Heart right ventricle (tissue), 16 donors: ENCODE results near the gene SLC22A3. TPM values are rescaled to one million over a fixed set of nuclear protein-coding genes. Genes with fewer than 3 reads are reported as not detected.
A peak's percentile ranks its signal among the peaks of the same experiment; 100 is the strongest.

ENCODE experiments used
- ATAC-seq, 8 donors: fragments of 200-7000 bp; cut with Tn5 transposase; one replicate each; pipeline ENCODE4 v1.9.1; 2020; ENCODE audit warnings: mild to moderate bottlenecking in 8 of 8, moderate library complexity in 8 of 8, moderate number of reproducible peaks in 1 of 8
- DNase-seq, 2 donors: peaks; one replicate each; pipeline ENCODE4 v3.0.0-alpha.2; 2020
- H3K27ac ChIP-seq, 10 donors: fragments of 200-600 bp; sonication (generic) in 2 of 10; one replicate each; pipeline versions ENCODE4 v1.5.0 to v1.8.0; 2020 to 2022; ENCODE audit warnings: mild to moderate bottlenecking in 3 of 10
- H3K27me3 ChIP-seq, 7 donors: fragments of 200-600 bp; one replicate each; pipeline ENCODE4 v1.8.0; 2021 to 2022; ENCODE audit warnings: mild to moderate bottlenecking in 2 of 7
- H3K36me3 ChIP-seq, 9 donors: fragments of 200-600 bp; sonication (generic) in 1 of 9; one replicate each; pipeline versions ENCODE4 v1.5.0 to v1.8.0; 2020 to 2022; ENCODE audit warnings: mild to moderate bottlenecking in 2 of 9
- H3K4me1 ChIP-seq, 9 donors: fragments of 200-600 bp; sonication (generic) in 1 of 9; one replicate each; pipeline versions ENCODE4 v1.5.0 to v1.8.0; 2020 to 2022; ENCODE audit warnings: mild to moderate bottlenecking in 4 of 9
- H3K4me3 ChIP-seq, 10 donors: fragments of 200-600 bp; sonication (generic) in 2 of 10; one replicate each; pipeline versions ENCODE4 v1.5.0 to v1.8.0; 2020 to 2022; ENCODE audit warnings: mild to moderate bottlenecking in 7 of 10, moderate library complexity in 2 of 10
- H3K9me3 ChIP-seq, 11 donors: fragments of 200-600 bp in 10 of 11; sonication (generic) in 2 of 11; one replicate each; pipeline versions ENCODE4 v1.5.0 to v1.8.0; 2013 to 2022; ENCODE audit warnings: mild to moderate bottlenecking in 2 of 11, control low read depth in 1 of 11, moderate library complexity in 1 of 11
- WGBS, 2 donors: extraction: QIAGEN DNeasy Blood & Tissue Kit; methylation state at CpG; one replicate each; pipeline ENCODE4 v1.1.7; 2013; ENCODE audit warnings: inconsistent platforms in 1 of 2; 5-methylcytosine and 5-hydroxymethylcytosine counted together
- intact Hi-C, 10 donors: fragments of 100-400 bp; cut with DNase I; formaldehyde crosslinking; loops; one replicate each; pipeline versions ENCODE4 v1.11.1 to v1.14.2; 2022
- polyA plus RNA-seq, 2 donors: library from polyadenylated mRNA; stranded (reverse); fragments of 200-250 nt; gene quantifications; one replicate each; pipeline ENCODE4 v1.2.3, GENCODE V29; 2013
- total RNA-seq, 10 donors: library from RNA; stranded (reverse); fragmentation: NEBNext Ultra II Directional in 3 of 10; extraction: Animal tissue kit (Norgen Biotek cat#: 25700) in 3 of 10; gene quantifications; one replicate each; pipeline versions ENCODE4 v1.2.1 to v1.2.4, GENCODE V29; 2021 to 2023
- TF ChIP-seq, protein P1 (sequence below), 9 donors: fragments of 200-600 bp; sonication (generic) in 2 of 9; IDR thresholded peaks; one replicate each; pipeline versions ENCODE4 v1.5.0 to v1.8.0; 2021 to 2022; ENCODE audit warnings: antibody characterized with exemption in 9 of 9, mild to moderate bottlenecking in 5 of 9, moderate library complexity in 1 of 9
- donor health status: Arrhythmogenic right ventricular cardiomyopathy.
- donor health status: ischemic (EF 13 %, LVEDD 7.1; RV severe dilation, severe dysfunction).
- donor health status: healthy with polysubstance abuse.
- donor health status: DM: no; HTN: yes; CAD: no.
- donor health status: DM: no; HTN: no; CAD: no.
- donor health status: ischemic (EF 25% LVEDD 6.9; RV normal size, moderate dysfunction).
- donor health status: ischemic (EF 25% LVEDD 5.7; RV mildly dilated, moderate dysfunction).
- donor health status: healthy.
- donor health status: DM: yes; HTN: yes; CAD: no.
- donor health status: Ischemic cardiomyopathy.
- donor health status: ischemic (EF 35%, LVEDD 5.7; RV mildly dilated, moderate dysfunction).
- donor health status: nonischemic (EF 11% LVEDD 7.7; RV severe dilation, severe dysfunction).
- donor health status: DM: yes; HTN: yes; CAD: no.
- donor health status: PGD.
- donor health status: ischemic (EF 29% LVEDD 5.4; RV normal size, mild dysfunction).
- donor health status: nonischemic (EF 23%, LVEDD 6.1; RV moderate dilation, normal function).

SLC22A3 gene
- total and polyA plus RNA-seq, 12 donors, result 0.26 to 2.0 (median 0.71) TPM

DNA sequence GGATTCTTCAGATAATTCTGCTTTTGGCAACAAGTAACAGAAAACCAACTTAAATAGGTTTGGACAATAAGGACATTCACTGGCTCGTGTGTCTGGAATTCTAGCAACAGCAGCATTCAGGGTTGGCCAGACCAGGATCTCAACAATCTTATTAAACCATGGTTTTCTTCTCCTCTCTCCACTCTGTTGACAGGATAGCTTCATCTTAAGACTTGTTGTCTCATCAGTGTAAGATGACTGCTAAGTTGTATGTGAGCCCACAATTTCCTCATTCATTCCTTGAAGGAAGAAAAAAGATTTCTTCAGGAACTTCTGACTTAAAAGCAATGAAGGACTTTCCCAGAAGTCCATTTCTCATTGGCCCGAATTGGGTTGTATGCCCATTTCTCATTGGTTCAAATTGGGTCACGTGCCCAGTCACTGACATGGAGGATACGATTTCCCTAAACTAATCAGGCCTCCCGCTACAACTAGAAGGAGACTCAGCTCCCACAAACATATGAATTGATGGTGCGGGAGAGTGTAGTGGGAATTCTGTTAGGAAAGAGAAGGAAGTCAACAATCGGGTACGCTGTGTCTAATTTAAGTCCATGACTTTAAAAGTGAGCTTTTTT is 83.7 kb downstream of the SLC22A3 start:
- TF ChIP-seq, protein P1, sequence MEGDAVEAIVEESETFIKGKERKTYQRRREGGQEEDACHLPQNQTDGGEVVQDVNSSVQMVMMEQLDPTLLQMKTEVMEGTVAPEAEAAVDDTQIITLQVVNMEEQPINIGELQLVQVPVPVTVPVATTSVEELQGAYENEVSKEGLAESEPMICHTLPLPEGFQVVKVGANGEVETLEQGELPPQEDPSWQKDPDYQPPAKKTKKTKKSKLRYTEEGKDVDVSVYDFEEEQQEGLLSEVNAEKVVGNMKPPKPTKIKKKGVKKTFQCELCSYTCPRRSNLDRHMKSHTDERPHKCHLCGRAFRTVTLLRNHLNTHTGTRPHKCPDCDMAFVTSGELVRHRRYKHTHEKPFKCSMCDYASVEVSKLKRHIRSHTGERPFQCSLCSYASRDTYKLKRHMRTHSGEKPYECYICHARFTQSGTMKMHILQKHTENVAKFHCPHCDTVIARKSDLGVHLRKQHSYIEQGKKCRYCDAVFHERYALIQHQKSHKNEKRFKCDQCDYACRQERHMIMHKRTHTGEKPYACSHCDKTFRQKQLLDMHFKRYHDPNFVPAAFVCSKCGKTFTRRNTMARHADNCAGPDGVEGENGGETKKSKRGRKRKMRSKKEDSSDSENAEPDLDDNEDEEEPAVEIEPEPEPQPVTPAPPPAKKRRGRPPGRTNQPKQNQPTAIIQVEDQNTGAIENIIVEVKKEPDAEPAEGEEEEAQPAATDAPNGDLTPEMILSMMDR (IDR thresholded peaks at IDR 0.05), result no peak
- Histone ChIP-seq H3K9me3 (no peaks in the 10 kb centered on the region), H3K36me3 (no peaks in the 10 kb centered on the region), H3K27me3 (peaks cover 0 to 17% (median 0%) of the 10 kb centered on the region in 7 donors), H3K4me3 (no peak overlapping the region), H3K4me1 (peaks cover 0 to 48% (median 33%) of the 10 kb centered on the region in 9 donors), H3K27ac (peak overlapping the region in 8 of 10 donors; percentile 2 to 75 (median 63))
- WGBS, 2 donors, result 72 to 79% methylated on average over 8 of the region's 8 CpGs
- ATAC-seq (peak in 1 of 8 donors; percentile 26), DNase-seq (no peak)
- intact Hi-C loops, result loop anchor here in 1 of 10 donors (10.0 kb wide), 1 partner anchor 207 kb away; no protein-coding TSS in a partner anchor

DNA sequence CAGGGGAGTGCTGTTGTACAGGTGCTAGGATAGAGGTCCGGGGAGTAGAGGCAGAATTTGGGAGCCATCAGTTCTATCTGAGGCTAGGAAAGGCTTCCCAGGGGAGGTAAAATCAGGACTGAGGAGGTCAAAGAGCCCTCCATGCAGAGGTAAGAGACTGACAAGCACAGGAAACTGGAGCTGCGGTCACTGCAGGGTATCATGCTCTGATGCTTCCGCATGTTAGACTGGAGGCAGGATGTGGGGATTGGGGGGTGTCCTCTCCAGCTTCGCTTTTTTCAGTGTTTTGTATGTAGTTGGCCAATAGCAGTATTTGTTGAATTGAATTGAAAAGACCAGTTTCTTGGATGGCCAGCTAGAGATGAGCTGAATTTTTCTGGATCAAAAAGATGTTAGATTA is 87.8 kb downstream of the SLC22A3 start:
- Histone ChIP-seq H3K27ac (no peak overlapping the region), H3K36me3 (no peaks in the 10 kb centered on the region), H3K9me3 (no peaks in the 10 kb centered on the region), H3K27me3 (peaks cover 0 to 23% (median 3%) of the 10 kb centered on the region in 7 donors), H3K4me3 (no peak overlapping the region), H3K4me1 (peaks cover 0 to 15% (median 6%) of the 10 kb centered on the region in 9 donors)
- DNase-seq, result no peak
- 65 to 72% methylated on average over 4 of the region's 4 CpGs for WGBS, 2 donors
- ATAC-seq, result no peak
- TF ChIP-seq, protein P1 (IDR thresholded peaks at IDR 0.05), result no peak
- intact Hi-C loops, result loop anchor here in 1 of 10 donors (10.0 kb wide), 1 partner anchor 211 kb away; no protein-coding TSS in a partner anchor

DNA sequence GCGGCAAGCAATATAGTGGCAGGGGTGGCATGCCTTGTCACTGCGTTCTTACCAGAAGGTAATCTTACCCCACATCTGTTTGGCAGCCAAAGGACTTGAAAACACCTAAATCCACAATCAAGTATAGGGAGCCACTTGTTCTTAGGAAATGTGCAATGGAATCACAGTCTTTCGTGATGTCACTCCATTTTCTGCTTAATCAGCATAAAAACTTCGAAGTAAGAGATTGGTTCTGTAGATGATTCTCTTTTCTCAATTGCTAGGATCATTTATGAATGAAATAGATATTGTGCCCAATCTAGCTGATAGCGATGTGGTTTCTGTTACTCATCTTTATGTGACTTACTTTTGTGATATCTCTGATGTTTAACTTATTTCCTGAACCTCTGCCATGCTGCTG is 89.0 kb downstream of the SLC22A3 start:
- Histone ChIP-seq H3K4me1 (peaks cover 0 to 4% (median 0%) of the 10 kb centered on the region in 9 donors), H3K9me3 (no peaks in the 10 kb centered on the region), H3K27ac (no peak overlapping the region), H3K36me3 (no peaks in the 10 kb centered on the region), H3K27me3 (peaks cover 0 to 25% (median 3%) of the 10 kb centered on the region in 7 donors), H3K4me3 (no peak overlapping the region)
- TF ChIP-seq, protein P1 (IDR thresholded peaks at IDR 0.05), result no peak
- no peak for ATAC-seq
- no peak for DNase-seq
- intact Hi-C loops, result loop anchor here in 1 of 10 donors (10.0 kb wide), 1 partner anchor 212 kb away; no protein-coding TSS in a partner anchor
- 88 to 92% methylated on average over 5 of the region's 5 CpGs for WGBS, 2 donors

DNA sequence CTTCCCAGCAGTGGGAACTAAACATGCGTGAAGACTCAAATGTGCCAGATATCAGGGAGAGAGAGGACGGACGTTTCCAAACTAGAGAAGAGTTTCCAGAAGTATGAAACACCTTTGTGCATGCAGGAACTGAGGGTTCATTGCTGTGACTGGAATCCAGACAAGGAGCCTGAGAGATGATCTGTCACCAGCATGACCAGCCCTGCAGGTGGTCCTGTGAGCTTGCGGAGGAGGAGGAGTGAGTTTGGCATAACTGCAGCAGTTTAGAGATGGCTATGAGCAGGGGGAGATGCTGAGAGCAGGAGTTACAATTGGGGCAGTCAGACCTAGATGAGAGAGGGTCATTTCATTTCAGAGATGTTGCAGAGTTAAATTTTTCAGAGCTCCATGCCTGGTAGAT is 89.6 kb downstream of the SLC22A3 start:
- 79 to 93% methylated on average over 4 of the region's 4 CpGs for WGBS, 2 donors
- H3K4me1 ChIP-seq, result no peaks in the 10 kb centered on the region
- no peaks in the 10 kb centered on the region for H3K36me3 ChIP-seq
- intact Hi-C loops, result loop anchor here in 1 of 10 donors (10.0 kb wide), 1 partner anchor 213 kb away; no protein-coding TSS in a partner anchor
- no peak overlapping the region for H3K4me3 ChIP-seq
- DNase-seq, result no peak
- H3K9me3 ChIP-seq, result no peaks in the 10 kb centered on the region
- TF ChIP-seq, protein P1 (IDR thresholded peaks at IDR 0.05), result no peak
- H3K27ac ChIP-seq, result no peak overlapping the region
- ATAC-seq, result no peak
- H3K27me3 ChIP-seq, result peaks cover 0 to 25% (median 3%) of the 10 kb centered on the region in 7 donors
